GM19467 (cell line): ENCODE data around the gene CD300C.
"Not testable (repeated sequence)": the region's sequence is repeated elsewhere in the genome, so short reads cannot be mapped to it uniquely, and the experiment has no call there.

Experiments
- ATAC-seq: cut with Tn5 transposase; IDR thresholded peaks from one replicate; pipeline ENCODE4 v1.9.1; 2021; ENCODE audit warnings: mild to moderate bottlenecking, moderate library complexity; ENCODE audit not compliant: unreplicated experiment

CD300C gene

DNA sequence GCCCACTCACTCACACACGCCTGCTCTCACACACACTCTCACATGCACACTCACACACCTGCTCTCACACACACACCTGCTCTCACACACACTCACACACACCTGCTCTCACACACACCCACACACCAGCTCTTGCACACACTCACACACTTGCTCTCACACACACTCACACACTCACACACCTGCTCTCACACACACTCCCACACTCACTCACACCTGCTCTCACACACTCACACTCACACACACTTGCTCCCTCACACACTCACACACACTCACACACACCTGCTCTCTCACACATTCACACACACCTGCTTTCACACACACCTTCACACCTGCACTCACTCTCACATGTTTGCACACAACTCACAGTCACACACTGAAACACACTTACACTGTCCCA lies 17.4 kb upstream of the CD300C start:
- no peak for ATAC-seq

GRCh38 chr17:74561586-74561985 lies 15.7 kb upstream of the CD300C start:
- ATAC-seq, result no peak

- no peak for ATAC-seq
These were observed 13.1 kb upstream of the CD300C start for GRCh38 chr17:74558882-74559519.

DNA sequence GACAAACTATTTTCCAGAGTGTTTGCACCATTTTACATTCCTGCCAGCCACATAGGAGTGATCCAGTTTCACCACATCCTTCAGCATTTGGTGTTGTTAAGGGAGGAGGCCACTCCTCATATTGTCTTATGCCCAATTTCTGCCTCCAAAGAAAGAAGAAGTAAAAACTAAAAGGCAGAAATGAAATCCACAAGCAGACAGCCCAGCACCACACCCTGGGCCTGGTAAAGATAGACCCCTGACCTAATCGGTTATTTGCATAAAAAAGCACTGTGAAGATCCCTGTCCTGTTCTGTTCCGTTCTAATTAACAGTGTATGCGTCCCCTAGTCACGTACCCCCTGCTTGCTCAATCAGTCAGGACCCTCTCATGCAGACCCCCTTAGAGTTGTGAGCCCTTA lies 12.5 kb upstream of the CD300C start:
- ATAC-seq, result not testable (repeated sequence)

- ATAC-seq, result no peak
These were observed 9.6 kb upstream of the CD300C start for GRCh38 chr17:74555427-74555940.

DNA sequence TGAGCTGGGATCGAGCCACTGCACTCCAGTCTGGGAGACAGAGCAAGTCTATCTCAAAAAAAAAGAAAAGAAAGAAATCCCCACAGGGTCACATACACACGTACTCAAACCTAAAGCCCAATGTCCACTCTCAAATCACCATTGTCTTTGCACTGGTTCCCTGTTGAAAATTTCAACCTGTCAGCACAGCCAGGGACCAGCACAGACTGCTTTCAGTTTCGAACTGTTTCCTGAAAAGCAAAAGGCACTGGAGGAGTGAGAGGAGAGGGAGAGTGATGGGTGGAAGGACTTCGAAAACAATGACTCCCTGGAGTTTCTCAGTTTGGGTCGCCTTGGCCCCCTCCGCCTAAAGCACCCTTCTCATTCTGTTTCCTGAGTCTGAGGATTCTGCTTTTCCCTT lies 9.0 kb upstream of the CD300C start:
- no peak for ATAC-seq

GRCh38 chr17:74552037-74552436 lies 6.1 kb upstream of the CD300C start:
- ATAC-seq, result no peak

- ATAC-seq, result no peak
These were observed 4.7 kb upstream of the CD300C start for GRCh38 chr17:74550602-74551001.

GRCh38 chr17:74549343-74549742 lies 3.4 kb upstream of the CD300C start:
- no peak for ATAC-seq

DNA sequence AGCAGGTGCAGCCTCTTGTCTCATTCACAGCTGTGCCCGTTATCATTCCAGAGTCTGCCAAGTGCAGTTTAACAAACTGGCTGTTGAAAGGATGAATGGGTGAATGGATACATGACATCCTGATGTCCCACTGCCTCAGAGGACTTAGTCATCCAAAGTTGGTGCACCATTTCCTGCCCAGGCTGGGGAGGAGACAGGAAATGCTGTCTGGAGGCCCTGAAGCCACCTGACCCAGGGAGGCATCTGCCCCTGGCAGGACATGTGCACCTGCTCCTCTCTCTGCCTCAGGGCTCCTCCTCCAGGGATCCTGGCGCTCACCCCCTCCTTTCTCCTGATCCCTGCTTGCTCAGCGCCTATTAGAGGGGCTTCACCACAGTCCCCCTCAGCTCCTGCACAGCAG lies 1.8 kb upstream of the CD300C start:
- no peak for ATAC-seq

DNA sequence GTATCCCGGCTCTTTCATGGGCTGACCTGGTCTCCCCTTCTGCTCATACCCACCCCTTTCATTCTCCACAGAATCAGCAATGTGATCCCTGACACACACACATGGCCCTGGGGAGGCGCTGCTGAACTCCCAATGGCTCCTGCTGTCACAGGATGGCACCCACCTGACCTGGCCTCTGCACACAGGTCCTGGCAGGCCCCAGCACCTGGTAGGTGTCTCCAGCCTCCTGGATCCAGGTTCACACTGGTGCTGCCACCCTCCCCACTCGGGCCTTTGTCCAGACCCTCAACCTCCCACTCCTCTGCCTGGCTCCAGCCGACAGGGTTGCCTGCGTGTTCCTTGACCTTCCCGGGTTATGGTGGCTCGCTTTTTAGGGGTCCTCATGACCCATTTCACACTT lies 1.3 kb upstream of the CD300C start:
- no peak for ATAC-seq

DNA sequence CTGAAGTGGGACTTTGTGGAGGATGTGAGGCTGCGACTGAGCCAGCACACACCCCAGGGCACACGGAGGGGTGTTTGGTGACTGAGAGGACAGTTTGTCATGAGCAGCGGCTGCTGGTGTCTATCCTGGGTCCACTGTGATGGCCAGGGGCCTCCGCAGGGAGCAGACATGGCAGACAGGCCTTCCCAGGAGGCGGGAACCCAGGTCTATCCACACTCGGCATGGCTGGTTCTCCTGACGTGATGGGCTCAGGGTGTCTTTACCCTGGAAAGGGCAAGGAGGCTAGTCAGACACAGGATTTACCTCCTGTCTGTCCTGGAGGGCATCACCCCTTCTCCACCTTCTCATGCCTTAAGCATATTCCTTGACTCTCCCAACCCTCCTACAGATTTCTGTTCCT lies 671 bp upstream of the CD300C start:
- no peak for ATAC-seq

DNA sequence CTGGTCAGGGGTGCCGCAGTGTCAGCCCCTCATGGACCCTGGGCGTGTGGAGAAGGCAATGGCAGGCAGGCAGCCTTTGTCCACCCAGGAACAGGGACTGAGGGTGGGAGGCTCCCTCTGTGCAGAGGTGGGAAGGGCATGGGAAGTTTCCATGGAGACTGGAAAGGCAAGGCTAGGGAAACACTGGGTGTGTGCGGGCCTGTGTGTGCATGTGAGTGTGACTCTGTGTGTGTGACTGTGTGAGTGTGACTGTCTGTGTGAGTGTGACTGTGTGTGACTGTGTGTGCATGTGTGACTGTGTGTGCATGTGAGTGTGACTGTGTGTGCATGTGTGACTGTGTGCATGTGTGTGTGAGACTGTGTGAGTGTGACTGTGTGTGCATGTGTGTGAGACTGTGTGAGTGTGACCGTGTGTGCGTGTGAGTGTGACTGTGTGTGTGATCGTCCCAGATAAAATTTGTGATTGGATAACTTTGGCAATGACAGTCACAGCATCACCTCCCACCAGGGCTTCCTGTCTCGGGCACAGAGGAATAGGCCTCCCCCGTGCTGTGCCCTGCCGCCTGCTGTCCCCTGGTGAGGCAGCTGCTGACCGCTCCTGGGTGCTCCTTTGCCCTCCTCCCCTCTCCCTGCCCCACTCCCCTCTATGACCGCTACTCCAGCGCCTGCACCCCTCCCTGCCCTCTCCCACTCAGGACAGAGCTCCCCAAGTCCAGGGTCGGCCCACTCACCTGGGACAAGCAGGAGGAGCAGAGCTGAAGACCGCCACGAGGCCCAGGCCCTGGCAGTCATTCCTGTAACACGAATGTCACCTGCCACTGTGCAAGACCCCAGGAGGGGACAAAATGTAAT lies 698 bp downstream of the CD300C start:
- ATAC-seq, result no peak

DNA sequence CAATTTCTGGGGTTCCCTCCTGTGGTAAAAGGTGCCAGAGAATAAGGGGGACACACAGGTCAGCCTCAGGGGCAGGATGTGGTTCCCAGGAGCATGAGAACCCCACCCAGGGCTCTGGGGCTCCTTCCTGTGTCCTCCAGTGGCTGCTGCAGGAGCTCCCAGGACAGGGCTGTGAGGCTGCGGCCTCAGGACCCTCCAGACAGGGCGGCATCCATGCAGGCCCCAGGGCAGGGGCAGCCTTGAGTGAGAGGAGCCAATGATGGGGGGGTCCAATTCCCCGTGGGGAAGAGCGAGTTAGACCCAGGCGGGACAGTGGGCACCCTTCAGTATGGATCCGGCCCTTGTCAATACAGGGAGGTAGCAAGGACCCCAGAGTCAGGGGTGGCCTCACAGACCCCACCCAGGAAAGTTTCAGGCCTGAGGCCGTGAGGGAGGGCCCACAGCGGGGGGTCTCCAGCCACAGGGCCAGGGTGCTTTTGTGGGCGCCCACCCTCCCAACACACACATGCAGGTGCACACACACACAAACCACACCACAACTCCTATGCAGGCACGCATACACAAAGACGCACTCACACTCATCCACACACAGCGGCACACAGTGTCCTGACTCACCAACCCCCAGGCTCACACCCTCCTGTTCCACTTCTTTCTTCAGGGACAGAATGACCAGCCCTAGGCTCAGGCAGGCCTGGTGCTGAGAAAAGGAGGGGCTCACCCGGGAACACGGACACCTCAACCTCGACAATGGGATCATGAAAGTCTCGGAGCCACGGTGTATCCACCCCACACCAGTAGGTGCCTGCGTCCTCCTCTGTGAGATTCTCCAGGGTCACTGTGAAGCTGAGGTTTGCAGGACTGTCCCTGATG lies 1.8 kb downstream of the CD300C start:
- ATAC-seq, result no peak

GRCh38 chr17:74543406-74543805 lies 2.5 kb downstream of the CD300C start:
- ATAC-seq, result no peak

GRCh38 chr17:74542727-74543383 lies 3.1 kb downstream of the CD300C start:
- no peak for ATAC-seq

- ATAC-seq, result no peak
These were observed 3.7 kb downstream of the CD300C start for GRCh38 chr17:74542166-74542565.

DNA sequence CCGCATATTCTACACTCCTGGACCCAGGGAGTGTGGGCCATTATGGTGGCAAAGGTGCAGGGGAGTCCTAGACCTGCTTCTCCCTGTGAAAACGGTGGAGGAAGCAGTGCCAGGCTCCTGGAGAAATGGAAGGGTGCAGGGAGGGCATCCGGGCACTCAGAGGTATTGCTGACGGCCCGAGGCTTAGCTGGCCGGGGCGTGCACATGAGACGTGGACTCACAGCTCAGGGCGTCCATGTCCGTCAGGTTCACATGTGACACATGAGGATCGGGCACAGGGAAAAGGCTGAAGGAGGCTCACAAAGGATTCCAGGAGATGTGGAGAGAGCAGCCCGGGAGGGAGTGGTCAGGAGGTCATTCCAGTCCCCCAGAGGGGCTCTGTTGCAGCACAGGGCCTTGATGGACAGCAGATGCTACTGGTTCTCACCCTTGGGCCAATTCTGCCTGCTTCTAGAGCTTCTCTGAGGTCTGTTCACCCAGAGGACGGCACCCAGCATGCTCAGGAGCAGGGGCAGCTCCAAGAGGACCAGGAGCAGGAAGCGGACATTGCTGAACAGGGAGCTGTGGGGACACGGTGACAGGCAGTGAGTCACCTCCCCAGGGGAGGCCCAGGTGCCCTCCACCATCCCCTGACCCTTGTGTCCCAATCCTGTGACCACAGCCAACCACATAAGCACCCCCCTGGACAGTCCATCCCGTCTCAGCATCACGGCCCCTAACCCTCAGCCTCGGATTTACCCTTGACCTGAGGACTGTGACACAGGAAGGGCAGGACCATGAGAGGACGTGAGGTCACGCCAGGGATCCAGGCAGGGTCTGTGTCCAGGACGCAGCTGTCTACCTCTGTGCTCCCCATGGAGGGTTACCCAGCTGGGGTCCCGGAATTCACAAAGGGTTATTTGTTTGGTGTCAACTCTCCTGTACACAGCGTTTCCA lies 4.5 kb downstream of the CD300C start:
- ATAC-seq, result no peak

- ATAC-seq, result no peak
These were observed 6.6 kb downstream of the CD300C start for GRCh38 chr17:74539281-74539820.
